AG08396 (cell line): ENCODE measurements around the gene PPP2R3B.
A peak's percentile ranks its signal among the peaks of the same experiment; 100 is the strongest.
"Not testable (repeated sequence)": the region's sequence is repeated elsewhere in the genome, so short reads cannot be mapped to it uniquely, and the experiment has no call there.

Experiments
- DNase-seq: peaks from one replicate; pipeline ENCODE4 v3.0.0; 2012; ENCODE audit warnings: low spot score, mixed read lengths

Gene PPP2R3B

DNA sequence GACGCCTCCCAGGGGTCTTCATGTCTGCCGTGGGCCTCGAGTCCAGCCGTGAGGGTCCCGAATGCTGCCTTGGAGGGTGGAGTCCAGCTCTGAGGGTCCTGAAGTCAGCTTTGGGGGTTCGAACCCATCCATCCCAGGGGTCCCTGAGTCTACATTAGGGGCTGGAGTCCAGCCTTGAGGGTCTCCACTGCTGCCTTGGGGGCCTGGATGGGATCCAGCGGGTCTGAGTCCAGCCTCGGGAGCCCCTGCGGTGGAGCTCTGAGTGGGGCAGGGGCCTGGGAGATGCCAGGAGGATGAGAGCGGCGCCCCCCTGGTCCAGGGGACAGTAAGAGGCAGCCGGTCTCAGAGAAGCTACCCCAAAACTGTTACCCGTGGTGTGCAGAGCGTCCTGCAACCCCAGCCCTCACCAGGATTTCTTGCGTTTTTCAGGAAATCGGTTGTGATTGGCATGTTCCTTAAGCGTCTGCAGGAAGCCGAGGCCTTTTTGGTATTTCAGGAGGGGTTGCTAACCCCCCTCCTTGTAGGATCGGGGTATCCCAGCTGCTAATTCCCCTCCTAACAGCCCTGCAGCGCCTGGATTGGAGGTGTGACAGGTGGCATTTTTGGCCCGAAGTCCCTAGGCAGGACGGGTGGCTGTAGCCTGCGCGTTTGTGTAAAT, 66.5 kb downstream of the PPP2R3B start:
- no peak for DNase-seq

DNA sequence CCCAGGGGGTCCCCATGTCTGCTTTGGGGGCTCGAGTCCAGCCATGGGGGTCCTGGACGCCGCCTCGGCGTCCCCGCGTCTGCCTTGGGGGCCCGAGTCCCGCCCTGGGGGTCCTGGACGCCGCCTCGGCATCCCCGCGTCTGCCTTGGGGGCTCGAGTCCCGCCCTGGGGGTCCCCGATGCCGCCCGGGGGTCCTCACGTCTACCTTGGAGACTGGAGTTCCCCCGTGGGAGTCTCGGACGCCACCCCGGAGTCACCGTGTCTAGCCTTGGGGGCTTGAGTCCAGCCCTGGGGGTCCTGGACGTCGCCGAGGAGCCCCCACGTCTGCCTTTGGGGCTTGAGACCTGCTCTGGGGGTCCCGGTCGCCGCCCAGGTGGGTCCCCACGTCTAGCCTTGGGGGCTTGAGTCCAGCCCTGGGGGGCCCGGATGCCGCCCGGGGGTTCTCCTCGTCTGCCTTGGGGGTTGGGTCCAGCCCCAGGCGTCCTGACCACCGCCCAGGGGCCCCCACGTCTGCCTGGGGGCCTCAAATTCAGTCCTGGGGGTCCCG, 67.1 kb downstream of the PPP2R3B start:
- no peak for DNase-seq

DNA sequence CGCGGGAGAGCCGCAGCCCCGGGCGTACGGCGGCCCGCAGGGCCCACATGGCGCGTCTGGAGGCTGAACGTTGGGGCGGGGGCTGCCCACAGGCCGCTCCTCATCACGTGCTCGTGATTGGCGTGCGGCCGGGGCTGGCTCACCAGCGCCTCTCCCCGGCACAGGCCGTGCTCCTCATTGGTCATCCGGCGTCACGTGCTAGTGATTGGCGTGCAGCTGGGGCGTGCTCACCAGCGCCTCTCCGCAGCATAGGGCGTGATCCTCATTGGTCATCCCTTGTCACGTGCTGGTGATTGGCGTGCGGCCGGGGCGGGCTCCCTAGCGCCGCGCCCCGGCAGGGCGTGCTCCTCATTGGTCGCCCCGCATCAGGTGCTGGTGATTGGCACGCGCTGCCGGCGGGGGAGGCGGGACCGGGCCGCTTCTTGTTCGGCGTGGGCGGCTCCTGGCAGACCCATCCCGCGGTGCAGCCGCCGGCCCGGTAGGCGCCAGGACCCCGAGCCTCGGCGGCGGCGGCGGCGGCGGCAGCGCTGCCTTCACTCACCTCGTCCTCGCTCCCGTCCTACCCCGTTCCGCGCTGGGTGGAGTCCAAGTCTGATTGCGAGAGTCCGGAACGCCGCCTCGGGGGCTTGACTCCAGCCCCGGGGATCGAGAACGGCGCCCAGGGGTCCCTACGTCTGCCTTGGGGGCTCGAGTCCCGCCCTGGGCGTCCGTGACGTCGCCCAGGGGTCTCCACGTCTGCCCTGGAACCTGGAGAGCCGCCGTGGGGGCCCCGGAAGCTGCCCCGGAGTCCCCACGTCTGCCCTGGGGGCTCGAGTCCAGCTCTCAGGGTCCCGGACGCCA, 67.7 kb downstream of the PPP2R3B start, which contains the start of gene GTPBP6:
GTPBP6 (minus strand) TSS at position 58 of the 840 bp plus-strand sequence; CDS start at position 49, 9 bp downstream.
- DNase-seq: peak; percentile 100

DNA sequence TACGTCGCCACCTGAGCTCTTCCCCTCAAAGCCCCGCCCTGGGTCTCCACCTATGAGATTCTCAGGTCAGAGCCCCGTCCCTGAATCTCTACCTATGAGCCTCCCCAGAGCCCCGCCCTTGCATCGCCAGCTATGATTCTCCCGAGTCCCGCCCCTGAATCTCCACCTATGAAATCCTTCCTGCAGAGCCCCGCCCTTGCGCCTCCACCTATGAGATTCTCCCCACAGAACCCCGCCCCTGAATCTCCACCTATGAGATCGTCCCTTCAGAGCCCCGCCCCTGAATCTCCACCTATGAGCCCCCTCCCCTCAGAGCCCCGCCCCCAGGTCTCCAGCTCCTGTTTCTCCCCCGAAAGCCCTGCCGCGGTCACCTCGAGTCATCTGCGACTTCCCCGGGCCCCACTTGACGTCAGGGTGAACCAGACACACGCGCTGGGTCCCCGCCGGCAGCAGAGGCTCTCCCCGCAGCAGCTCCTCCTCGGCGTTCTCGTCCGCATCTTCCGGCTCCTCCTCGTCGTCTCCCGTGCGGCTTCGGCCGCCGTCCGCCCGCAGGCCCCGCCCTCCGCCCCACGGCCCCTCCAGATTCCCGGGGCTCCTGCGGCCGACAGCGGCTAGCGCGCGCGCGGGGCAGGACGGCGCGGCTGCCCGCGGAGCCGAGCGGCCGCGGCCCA, 68.5 kb downstream of the PPP2R3B start:
- DNase-seq: peak; percentile 97

DNA sequence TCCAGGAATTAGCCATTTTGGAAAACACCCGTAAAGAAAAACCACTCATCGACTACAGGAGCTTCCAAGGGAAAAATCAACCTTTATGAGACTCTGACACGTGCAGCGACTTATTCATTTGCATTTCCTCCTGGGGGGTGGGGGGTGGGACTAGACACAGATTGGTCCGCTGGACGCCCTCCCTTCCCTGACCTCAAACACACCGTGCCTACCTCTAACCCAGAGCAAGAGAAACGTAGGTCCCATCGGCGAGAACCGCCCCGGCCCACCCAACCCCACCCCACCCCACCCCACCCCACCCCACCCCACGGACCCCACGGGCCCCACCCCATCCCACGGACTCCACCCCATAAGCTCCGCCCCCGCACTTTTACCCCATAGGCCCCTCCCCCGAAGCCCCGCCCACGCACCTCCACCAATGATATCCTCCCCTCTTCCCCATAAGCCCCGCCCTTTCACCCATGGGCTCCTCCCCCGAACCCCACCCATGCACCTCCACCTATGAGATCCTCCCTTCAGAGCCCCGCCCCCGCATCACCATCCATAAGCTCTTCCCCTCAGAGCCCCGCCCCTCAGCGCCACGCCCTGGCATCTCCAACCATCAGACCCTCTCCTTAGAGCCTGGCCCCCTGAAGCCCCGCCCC, 69.2 kb downstream of the PPP2R3B start:
- peak; percentile 91 for DNase-seq

DNA sequence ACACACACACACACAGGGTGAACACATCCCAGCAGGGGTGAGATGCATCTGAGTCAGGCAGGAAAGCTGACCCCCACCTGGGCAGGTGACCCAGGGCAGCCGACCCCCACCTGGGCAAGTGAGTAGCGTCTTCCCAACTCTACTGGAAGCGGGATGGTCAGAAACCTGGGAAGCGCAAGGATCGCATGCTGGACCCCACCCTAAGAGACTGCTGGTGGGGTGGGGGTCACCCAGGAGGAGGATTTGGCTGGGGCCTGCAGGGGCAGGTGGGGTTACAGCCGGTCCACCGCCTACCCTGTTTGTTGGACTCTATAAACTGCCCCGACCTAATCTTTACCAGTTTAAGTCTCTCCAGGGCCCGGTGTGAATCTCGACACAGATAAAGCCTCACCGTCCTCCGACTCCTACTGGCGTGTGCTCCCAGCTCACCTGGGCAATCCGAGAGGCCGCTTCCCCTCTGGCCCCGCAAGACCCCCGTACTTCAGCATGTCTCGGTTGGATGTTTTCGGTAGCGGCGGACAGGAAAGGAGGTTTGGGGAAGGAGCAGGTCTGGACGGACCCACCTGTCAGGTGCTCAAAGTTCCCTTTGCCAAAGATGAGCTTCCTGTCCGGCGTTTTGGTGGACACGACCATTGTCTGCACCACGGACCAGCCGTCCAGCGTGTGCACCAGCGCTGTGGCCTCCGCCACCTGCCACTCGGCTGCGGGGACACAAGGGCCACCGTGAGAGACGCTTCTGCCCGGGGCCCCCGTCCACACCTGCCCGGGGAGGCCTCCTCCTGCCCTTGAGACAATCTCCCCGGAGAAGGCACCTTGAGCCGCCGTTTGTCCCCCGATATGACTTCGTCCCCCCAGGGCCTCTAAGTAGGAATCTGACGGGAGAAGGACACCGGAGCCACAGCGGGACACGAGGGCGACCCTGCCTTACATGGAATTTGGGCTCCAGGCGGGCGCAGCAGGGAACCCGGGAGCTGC, 70.1 kb downstream of the PPP2R3B start:
- no peak for DNase-seq

DNA sequence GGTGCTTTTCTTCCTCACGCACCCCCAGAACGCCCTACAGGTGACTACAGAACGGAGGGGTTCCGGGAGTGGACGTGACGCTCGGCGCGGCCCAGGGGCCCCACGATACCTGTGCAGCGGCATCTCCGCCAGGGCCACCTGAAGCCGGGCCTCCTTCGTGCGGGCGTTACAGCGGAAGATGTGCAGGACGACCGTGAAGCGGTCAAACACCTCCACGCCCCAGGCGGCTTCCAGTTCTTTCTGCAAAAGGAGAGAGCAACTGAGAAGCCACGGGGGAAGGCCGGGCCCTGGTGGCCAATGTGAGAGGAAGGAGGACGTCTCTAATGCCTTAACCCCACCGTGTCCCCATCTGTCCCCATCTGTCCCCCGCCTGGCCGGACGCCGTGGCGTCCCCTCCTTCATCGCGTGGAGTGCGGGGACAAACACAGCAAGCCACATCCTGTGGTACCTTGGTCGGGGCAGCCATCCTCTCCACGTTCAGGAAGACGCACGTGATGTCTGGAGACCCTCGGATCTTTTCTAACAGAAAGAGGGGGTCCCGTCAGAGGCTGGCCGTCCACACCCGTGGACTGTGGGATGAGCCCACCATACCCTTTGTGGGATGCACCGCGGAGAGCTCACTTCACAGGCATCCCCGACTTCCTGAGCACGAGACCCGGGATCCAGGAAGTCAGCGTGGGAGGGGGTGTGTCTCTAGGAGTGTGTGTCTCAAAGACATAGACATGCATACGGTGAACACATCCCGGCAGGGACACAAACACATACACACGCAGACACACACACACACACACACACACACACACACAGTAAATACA, 71.7 kb downstream of the PPP2R3B start:
- no peak for DNase-seq

DNA sequence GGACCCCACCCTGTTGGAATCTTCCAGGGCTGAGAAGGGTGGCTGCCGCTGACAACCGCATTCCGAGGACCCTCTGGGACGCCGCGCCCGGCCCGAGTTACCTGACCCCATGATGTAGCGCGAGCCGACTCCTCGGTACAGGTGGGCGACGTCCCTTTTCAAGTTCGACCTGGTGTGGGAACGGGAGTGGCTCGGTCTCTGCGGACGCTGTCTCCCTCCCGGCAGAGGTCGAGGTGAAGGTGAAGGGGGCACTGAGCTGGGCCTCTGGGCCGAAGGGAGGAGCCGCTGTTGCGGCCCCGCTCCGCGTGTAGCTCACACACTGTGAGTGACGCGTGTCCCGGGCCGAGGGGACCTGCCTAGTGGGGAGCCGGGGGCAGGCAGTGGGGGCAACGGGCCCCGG, 72.7 kb downstream of the PPP2R3B start:
- DNase-seq: no peak

DNA sequence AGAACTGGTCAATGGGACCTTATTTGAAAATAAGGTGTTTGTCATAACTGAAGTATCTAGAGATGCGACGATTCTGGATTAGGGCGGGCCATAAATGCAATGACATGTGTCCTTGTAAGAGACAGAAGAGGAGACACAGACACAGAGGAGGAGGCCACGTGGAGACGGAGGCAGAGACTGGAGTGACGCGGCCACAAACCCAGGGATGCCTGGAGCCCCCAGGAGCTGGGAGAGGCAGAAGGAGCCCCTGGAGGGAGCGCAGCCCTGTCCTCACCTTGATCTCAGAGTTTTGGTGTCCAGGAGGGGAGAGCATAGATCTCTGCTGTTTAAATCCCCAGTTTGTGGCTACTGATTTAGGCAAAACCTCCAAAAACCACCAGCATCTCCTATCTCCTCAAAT, 73.2 kb downstream of the PPP2R3B start:
- DNase-seq: no peak

DNA sequence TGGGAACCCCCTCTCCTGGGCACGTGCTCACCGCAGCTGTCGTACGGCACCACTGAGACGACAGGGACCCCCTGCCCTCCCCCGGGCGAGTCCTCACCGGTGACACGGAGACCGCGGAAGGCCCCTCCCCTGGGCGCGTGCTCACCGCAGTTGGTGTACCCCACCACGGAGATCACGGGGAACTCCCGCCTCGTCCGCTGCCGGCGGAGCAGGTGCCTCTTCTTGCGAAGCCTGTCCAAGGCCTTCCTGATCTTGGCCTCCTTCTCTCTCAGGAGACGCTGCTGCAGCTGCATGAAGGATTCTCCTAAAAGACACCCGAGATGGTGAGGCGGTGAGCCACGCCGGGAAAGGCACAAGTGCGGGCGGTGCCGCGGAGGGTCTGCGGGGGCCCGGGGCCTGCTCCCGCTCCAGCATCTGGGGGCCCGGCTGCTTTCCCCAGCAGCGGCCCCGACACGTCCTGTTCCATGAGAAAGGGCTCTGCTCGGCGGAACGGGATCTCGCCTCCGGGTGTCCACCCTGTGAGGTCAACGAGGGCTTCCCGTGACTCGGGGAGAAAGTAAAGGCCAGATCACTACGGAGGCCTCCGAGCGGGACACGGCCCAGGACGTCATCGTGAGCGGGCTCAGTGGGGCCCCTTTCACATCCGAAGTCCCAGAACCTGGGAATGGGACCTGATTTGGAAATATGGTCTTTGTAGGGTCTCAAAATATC, 73.9 kb downstream of the PPP2R3B start:
- no peak for DNase-seq

DNA sequence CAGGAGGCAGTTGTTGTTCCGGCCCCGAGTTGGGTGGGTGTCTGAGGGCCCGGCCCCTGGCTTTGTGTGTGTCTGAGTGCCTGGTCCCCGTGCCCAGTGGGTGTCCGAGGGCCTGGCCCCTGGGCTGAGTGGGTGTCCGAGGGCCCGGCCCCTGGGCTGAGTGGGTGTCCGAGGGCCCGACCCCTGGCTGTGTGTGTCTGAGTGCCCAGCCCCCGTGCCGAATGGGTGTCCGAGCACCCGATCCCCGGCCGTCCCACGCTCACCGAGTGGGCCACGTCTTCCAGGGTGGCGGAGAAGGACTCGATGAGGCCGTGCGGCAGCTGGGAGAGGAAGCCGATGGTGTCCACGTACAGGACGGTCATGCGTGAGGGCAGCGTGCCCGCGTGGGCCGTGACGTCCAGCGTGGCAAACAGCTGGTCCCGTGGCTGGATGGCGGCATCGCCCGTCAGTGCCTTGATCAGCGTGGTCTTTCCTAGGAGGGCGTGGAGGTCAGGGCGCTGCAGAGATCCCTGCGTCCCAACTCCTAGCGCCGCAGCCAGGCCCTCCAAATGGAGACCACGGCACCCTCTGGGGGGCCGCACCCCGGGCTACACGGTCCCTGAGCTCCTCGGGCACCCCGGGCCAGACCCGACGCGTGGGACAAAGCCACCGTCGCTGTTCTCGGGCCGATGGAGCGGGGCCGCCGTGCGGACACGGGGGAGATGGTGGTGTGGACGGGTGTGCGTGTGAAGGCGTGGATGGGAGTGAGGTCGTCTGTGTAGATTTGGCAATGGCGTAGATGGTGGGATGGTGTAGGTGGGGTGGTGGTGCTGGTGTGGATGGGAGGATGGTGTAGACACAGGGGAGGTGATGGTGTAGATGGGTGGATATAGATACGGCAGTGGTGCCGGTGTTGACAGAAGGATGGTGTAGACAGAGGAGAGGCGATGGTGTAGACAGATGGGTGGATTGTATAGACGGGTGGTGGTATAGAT, 75.3 kb downstream of the PPP2R3B start:
- no peak for DNase-seq

DNA sequence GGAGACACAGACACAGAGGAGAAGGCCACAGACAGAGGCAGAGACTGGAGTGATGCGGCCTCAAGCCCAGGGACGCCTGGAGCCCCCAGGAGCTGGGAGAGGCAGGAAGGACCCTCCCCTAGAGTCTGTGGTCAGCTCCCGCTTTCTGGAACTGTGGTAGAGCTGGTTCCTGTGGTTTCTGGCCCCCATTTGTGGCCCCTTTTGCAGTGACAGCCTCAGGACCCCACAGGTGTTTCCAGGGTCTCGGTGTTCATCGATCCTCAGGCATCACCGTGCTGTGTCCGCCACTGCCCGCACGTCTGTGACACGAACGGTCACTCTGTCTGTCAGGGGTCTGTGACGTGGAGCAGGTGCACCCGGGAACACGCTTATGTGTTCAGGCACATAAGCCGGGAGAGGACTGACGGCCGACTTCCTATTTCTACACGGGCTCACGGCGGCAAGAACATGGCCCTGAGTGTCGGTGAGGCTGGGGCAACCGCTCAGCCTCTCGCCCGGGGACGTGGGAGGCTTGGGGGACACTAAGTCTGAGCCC, 76.0 kb downstream of the PPP2R3B start:
- DNase-seq: no peak

DNA sequence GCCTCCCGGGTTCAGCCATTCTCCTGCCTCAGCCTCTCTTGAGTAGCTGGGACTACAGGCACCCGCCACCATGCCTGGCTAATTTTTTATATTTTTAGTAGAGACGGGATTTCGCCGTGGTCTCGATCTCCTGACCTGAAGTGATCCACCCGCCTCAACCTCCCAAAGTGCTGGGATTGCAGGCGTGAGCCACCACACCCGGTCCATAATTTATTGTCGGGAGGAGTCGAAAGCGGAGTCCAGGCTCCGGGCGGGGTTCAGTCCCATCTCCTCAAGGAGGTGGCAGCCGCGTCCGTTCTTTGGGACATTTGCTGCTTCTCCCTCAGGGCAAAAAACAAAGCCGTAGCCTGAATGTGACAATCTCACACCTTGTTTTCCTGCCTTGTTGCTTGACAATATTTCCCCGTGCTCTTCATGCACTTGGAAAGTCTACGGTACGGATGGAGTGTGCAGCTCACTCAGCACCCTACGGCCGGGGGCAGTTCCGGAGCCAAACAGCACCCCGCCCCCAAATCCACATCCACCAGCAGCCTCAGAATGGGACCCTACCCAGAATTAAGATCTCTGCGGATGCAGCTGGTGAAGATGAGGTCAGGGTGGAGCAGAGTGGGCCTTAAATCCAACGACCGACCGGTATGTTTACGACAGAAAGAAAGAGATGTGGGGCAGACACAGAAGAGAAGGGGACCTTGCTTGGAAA, 77.7 kb downstream of the PPP2R3B start:
- no peak for DNase-seq

DNA sequence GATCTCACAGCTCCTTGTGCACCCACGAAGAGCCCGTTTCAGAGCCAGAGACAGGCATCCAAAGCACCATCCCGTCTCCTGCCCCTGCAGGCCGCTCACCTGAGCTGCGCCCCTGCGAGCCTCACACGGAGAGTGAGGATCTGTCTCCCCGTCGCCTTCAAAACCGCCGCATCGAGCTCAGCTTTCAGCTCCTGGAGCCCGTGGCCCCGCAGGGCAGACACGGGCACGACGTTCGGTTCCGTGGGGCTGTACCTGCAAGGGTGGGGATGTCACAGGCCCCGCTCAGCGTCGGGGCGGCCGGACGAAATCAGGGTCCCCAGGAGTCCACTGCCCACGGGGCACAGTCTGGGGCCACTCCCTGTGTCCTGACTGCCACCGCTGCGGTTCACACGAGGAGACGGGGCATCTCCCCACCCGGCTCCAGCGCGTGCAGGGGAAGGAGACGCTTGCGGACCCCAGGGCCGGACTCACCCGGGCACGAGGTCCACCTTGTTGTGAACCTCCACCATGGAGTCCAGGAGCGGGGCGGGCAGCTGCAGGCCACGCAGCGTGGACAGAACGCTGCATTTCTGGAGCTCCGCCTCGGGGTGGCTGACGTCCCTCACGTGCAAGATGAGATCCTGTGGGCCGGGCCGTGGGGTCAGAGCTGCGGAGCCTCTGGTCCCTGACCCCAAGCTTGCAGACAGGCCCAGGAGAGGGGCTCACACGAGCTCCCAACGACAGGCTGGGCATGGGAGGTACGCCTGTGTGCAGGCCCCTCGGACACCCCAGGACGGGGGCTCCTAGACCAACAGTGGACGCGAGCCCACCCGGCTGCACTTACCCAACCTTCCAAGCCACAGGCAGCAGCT, 79.2 kb downstream of the PPP2R3B start:
- DNase-seq: no peak

DNA sequence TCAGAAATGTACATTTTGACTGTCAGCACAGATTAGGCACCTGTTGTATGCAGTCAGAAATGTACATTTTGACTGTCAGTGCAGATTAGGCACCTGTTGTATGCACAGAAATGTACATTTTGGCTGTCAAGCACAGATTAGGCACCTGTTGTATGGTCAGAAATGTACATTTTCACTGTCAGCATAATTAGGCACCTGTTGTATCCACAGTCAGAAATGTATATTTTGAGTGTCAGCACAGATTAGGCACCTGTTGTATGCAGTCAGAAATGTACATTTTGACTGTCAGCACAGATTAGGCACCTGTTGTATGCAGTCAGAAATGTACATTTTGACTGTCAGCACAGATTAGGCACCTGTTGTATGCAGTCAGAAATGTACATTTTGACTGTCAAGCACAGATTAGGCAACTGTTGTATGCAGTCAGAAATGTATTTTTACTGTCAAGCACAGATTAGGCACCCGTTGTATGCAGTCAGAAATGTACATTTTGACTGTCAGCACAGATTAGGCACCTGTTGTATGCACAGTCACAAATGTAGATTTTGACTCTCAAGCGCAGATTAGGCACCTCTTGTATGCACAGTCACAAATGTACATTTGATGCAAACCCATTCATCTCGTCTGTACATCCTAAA, 80.0 kb downstream of the PPP2R3B start:
- DNase-seq: not testable (repeated sequence)
